ENCODE results near the gene TARM1.
"Not testable (repeated sequence)": the region's sequence is repeated elsewhere in the genome, so short reads cannot be mapped to it uniquely, and the experiment has no call there.

TARM1 gene

GRCh38 chr19:54100561-54100960 is 19.4 kb upstream of the TARM1 start, which contains the start of gene OSCAR:
Gene OSCAR, minus strand, starts transcription at chr19:54100803. Its CDS starts 11 bp downstream, at chr19:54100792.
- in situ Hi-C loops (cut with MboI; ENCODE audit: low sequenced_read_pairs, unreplicated experiment), result no loop called here
- DNase-seq (ENCODE audit: low spot score), result no peak
- TF ChIP-seq CTCF (IDR thresholded peaks at IDR 0.05; ENCODE audit: borderline replicate concordance, control extremely low read depth, extremely low read depth, insufficient read depth, missing control alignments), result no peak

GRCh38 chr19:54099903-54100255 is 18.7 kb upstream of the TARM1 start:
- DNase-seq (ENCODE audit: low spot score); in situ Hi-C loops (cut with MboI; ENCODE audit: low sequenced_read_pairs, unreplicated experiment): not testable (repeated sequence)

- DNase-seq (ENCODE audit: low spot score), result no peak
- TF ChIP-seq CTCF (IDR thresholded peaks at IDR 0.05; ENCODE audit: borderline replicate concordance, control extremely low read depth, extremely low read depth, insufficient read depth, missing control alignments), result no peak
- in situ Hi-C loops (cut with MboI; ENCODE audit: low sequenced_read_pairs, unreplicated experiment), result no loop called here
These were observed 18.2 kb upstream of the TARM1 start for GRCh38 chr19:54099190-54099902.

GRCh38 chr19:54096617-54097106 is 15.5 kb upstream of the TARM1 start:
- in situ Hi-C loops (cut with MboI; ENCODE audit: low sequenced_read_pairs, unreplicated experiment), result no loop called here
- peak; percentile 23 for TF ChIP-seq CTCF (IDR thresholded peaks at IDR 0.05; ENCODE audit: borderline replicate concordance, control extremely low read depth, extremely low read depth, insufficient read depth, missing control alignments)
- no peak for DNase-seq (ENCODE audit: low spot score)

GRCh38 chr19:54095859-54096616 is 14.9 kb upstream of the TARM1 start:
- peak; percentile 72 for DNase-seq (ENCODE audit: low spot score)
- in situ Hi-C loops (cut with MboI; ENCODE audit: low sequenced_read_pairs, unreplicated experiment), result not testable (repeated sequence)

- in situ Hi-C loops (cut with MboI; ENCODE audit: low sequenced_read_pairs, unreplicated experiment), result no loop called here
- no peak for TF ChIP-seq CTCF (IDR thresholded peaks at IDR 0.05; ENCODE audit: borderline replicate concordance, control extremely low read depth, extremely low read depth, insufficient read depth, missing control alignments)
- no peak for DNase-seq (ENCODE audit: low spot score)
These were observed 14.1 kb upstream of the TARM1 start for GRCh38 chr19:54095136-54095858.

- DNase-seq (ENCODE audit: low spot score), result no peak
- in situ Hi-C loops (cut with MboI; ENCODE audit: low sequenced_read_pairs, unreplicated experiment), result no loop called here
- no peak for TF ChIP-seq CTCF (IDR thresholded peaks at IDR 0.05; ENCODE audit: borderline replicate concordance, control extremely low read depth, extremely low read depth, insufficient read depth, missing control alignments)
These were observed 13.3 kb upstream of the TARM1 start for GRCh38 chr19:54094426-54095000.

Data from GM13976 (cell line).